ENCODE results near the gene CCDC81.

Gene CCDC81

GRCh38 chr11:86442827-86443226 lies 68.1 kb downstream of the CCDC81 start:
- no peak for DNase-seq

- DNase-seq: no peak
Measured at GRCh38 chr11:86443415-86443814, 68.7 kb downstream of the CCDC81 start.

- DNase-seq: no peak
Measured at GRCh38 chr11:86444981-86445380, 70.3 kb downstream of the CCDC81 start.

GRCh38 chr11:86446163-86446923 lies 71.7 kb downstream of the CCDC81 start:
- DNase-seq: no peak

GRCh38 chr11:86446924-86447285 lies 72.2 kb downstream of the CCDC81 start:
- DNase-seq: no peak

- no peak for DNase-seq
Measured at GRCh38 chr11:86447763-86448480, 73.2 kb downstream of the CCDC81 start.

- no peak for DNase-seq
Measured at GRCh38 chr11:86449993-86450629, 75.4 kb downstream of the CCDC81 start.

- no peak for DNase-seq
Measured at GRCh38 chr11:86453290-86454030, 78.8 kb downstream of the CCDC81 start.

GRCh38 chr11:86456075-86456939 lies 81.6 kb downstream of the CCDC81 start:
- peak; percentile 94 for DNase-seq

GRCh38 chr11:86458294-86459001 lies 83.8 kb downstream of the CCDC81 start:
- DNase-seq: peak; percentile 76

GRCh38 chr11:86459002-86459385 lies 84.3 kb downstream of the CCDC81 start:
- no peak for DNase-seq

- peak; percentile 93 for DNase-seq
Measured at GRCh38 chr11:86459682-86460460, 85.2 kb downstream of the CCDC81 start.

GRCh38 chr11:86460461-86461385 lies 86.0 kb downstream of the CCDC81 start:
- DNase-seq: no peak

GRCh38 chr11:86461892-86462291 lies 87.2 kb downstream of the CCDC81 start:
- no peak for DNase-seq

- no peak for DNase-seq
Measured at GRCh38 chr11:86463120-86463519, 88.4 kb downstream of the CCDC81 start.

- DNase-seq: no peak
Measured at GRCh38 chr11:86463955-86464354, 89.3 kb downstream of the CCDC81 start.

GRCh38 chr11:86464509-86465221 lies 90.0 kb downstream of the CCDC81 start:
- DNase-seq: no peak

GRCh38 chr11:86468169-86468568 lies 93.5 kb downstream of the CCDC81 start:
- DNase-seq: no peak

Measured in islet precursor cell (in vitro differentiated cells).